PC-9 (cell line): ENCODE measurements around the gene CYTH3. TPM values are rescaled to one million over a fixed set of nuclear protein-coding genes. Genes with fewer than 3 reads are reported as not detected.
"Not testable (repeated sequence)": the region's sequence is repeated elsewhere in the genome, so short reads cannot be mapped to it uniquely, and the experiment has no call there.

Source experiments
- BruUV-seq: library from RNA; stranded (reverse); fragments of 400-500 nt; replicated peaks from 2 replicates; lab custom pipeline; 2021; lab: Mats Ljungman, UMichigan
- CTCF ChIA-PET: fragments of 300-600 bp; sonication (Branson Sonifier 250); formaldehyde crosslinking; loops from one replicate; lab custom pipeline; 2022; ENCODE audit warnings: antibody characterized with exemption; lab: Charles Lee
- POLR2A ChIA-PET: fragments of 300-600 bp; sonication (Branson Sonifier 250); formaldehyde crosslinking; loops from one replicate; lab custom pipeline; 2022; ENCODE audit warnings: antibody characterized with exemption; ENCODE audit not compliant: unreplicated experiment; lab: Charles Lee
- DNase-seq, 2 experiments: peaks; one replicate each; pipeline versions ENCODE4 v3.0.0 to v3.0.0-alpha.2; 2015 to 2022; ENCODE audit warnings: mixed read lengths in 1 of 2
- H2AFZ ChIP-seq: fragments of 200-600 bp; sonication (generic); 2 replicates; pipeline ENCODE4 v1.8.1; 2017; ENCODE audit warnings: antibody characterized with exemption
- H3F3A ChIP-seq: fragments of 200-600 bp; sonication (generic); 2 replicates; pipeline ENCODE4 v1.8.1; 2017; ENCODE audit warnings: antibody characterized with exemption, mild to moderate bottlenecking, low read depth; ENCODE audit not compliant: insufficient read depth
- H3K27ac ChIP-seq: fragments of 200-600 bp; sonication (generic); 2 replicates; pipeline ENCODE4 v1.6.1; 2016; ENCODE audit warnings: mixed run types
- H3K27me3 ChIP-seq: fragments of 200-600 bp; sonication (generic); 2 replicates; pipeline ENCODE4 v1.6.1; 2016; ENCODE audit warnings: low read depth, mixed run types; ENCODE audit not compliant: insufficient read depth
- H3K36me3 ChIP-seq: fragments of 200-600 bp; sonication (generic); 2 replicates; pipeline ENCODE4 v1.6.1; 2016; ENCODE audit warnings: low read depth, mixed run types
- H3K4me1 ChIP-seq: fragments of 200-600 bp; sonication (generic); replicated peaks from 2 replicates; pipeline ENCODE4 v1.6.1; 2016; ENCODE audit warnings: mixed run types; ENCODE audit not compliant: insufficient read depth
- H3K4me2 ChIP-seq: fragments of 200-600 bp; sonication (generic); 2 replicates; pipeline ENCODE4 v1.6.1; 2017; ENCODE audit warnings: mixed run types
- H3K4me3 ChIP-seq: fragments of 200-600 bp; sonication (generic); 2 replicates; pipeline ENCODE4 v1.6.1; 2016; ENCODE audit warnings: mixed run types
- H3K79me2 ChIP-seq: fragments of 200-600 bp; sonication (generic); 2 replicates; pipeline ENCODE4 v1.6.1; 2017; ENCODE audit warnings: low read depth, mixed run types
- H3K9me2 ChIP-seq: fragments of 200-600 bp; sonication (generic); 2 replicates; pipeline ENCODE4 v1.8.1; 2017; ENCODE audit warnings: mild to moderate bottlenecking; ENCODE audit not compliant: insufficient read depth
- H3K9me3 ChIP-seq: fragments of 200-600 bp; sonication (generic); 2 replicates; pipeline ENCODE4 v1.8.1; 2016; ENCODE audit warnings: low read depth; ENCODE audit not compliant: insufficient read depth
- H4K20me1 ChIP-seq: fragments of 200-600 bp; sonication (generic); 2 replicates; pipeline ENCODE4 v1.8.1; 2017; ENCODE audit not compliant: insufficient read depth
- EZH2 ChIP-seq: fragments of 200-600 bp; sonication (generic); IDR thresholded peaks from 2 replicates; pipeline ENCODE4 v1.8.0; 2017; ENCODE audit warnings: antibody characterized with exemption, low read depth
- intact Hi-C: fragments of 100-400 bp; cut with micrococcal nuclease; formaldehyde crosslinking; loops from one replicate; pipeline ENCODE4 v1.10.0; 2022; ENCODE audit not compliant: unreplicated experiment
- total RNA-seq: library from RNA; stranded (reverse); gene quantifications from 2 replicates; pipeline ENCODE4 v1.2.3, GENCODE V29; 2021
- TF ChIP-seq, protein P1 (sequence below): fragments of 200-600 bp; sonication (generic); conservative IDR thresholded peaks from 2 replicates; pipeline ENCODE4 v1.6.1; 2017; ENCODE audit warnings: mixed run types, antibody characterized with exemption, mild to moderate bottlenecking, moderate library complexity

CYTH3 gene
- total RNA-seq, 1 experiment from 2014 or later: 84.4 TPM

- BruUV-seq: no TSS peak
- Histone ChIP-seq H3K4me3 (no peak overlapping the region; the same call in 1 of the 2 replicates), H3K27ac (peak overlapping the region; percentile 100), H3K9me2 (no peaks in the 10 kb centered on the region), H4K20me1 (no peaks in the 10 kb centered on the region), H3F3A (peaks cover 47% of the 10 kb centered on the region), H3K4me1 (peaks cover 35% of the 10 kb centered on the region), H3K27me3 (no peaks in the 10 kb centered on the region), H2AFZ (no peak overlapping the region), H3K79me2 (no peaks in the 10 kb centered on the region), H3K9me3 (no peaks in the 10 kb centered on the region), H3K36me3 (no peaks in the 10 kb centered on the region), H3K4me2 (peak overlapping the region; percentile 83)
- intact Hi-C loops: loop anchor here (5.0 kb wide), 1 partner anchor 163 kb away; the partner anchor contains the start of gene DAGLB
- POLR2A ChIA-PET: interaction anchor here (0.5 to 1.5 kb wide), 4 partner anchors 13 to 1281 kb away, joined by 3 to 11 read pairs (median 4); no protein-coding TSS in a partner anchor
- peak; percentile 59 to 85 for DNase-seq
- no peak for TF ChIP-seq EZH2
- TF ChIP-seq, protein P1, sequence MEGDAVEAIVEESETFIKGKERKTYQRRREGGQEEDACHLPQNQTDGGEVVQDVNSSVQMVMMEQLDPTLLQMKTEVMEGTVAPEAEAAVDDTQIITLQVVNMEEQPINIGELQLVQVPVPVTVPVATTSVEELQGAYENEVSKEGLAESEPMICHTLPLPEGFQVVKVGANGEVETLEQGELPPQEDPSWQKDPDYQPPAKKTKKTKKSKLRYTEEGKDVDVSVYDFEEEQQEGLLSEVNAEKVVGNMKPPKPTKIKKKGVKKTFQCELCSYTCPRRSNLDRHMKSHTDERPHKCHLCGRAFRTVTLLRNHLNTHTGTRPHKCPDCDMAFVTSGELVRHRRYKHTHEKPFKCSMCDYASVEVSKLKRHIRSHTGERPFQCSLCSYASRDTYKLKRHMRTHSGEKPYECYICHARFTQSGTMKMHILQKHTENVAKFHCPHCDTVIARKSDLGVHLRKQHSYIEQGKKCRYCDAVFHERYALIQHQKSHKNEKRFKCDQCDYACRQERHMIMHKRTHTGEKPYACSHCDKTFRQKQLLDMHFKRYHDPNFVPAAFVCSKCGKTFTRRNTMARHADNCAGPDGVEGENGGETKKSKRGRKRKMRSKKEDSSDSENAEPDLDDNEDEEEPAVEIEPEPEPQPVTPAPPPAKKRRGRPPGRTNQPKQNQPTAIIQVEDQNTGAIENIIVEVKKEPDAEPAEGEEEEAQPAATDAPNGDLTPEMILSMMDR: no peak
- CTCF ChIA-PET: no interaction called here
Observed at GRCh38 chr7:6284055-6284400, 11.6 kb upstream of the CYTH3 start.

DNA sequence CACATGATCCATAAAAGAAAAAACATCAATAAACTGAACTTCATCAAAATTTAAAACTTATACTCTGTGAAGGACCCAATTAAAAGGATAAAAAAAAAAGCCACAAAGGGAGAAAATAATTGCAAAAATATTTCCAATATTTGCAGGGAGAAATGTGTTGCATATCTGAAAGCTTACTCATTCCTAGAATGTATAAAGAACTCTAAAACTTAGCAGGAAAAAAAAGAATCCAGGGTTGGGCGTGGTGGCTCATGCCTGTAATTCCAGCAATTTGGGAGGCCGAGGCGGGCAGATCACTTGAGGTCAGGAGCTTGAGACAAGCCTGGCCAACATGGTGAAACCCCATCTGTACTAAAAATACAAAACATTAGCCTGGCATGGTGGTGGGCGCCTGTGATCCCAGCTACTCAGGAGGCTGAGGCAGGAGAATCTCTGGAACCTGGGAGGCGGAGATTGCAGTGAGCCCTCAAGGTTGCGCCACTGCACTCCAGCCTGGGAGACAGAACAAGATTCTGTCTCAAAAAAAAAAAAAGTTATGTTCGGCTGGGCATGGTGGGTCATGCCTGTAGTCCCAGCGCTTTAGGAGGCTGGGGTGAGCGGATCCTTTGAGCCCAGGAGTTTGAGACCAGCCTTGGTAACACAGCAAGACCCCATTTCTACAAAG, 11.1 kb upstream of the CYTH3 start:
- H3K79me2 ChIP-seq, CTCF ChIA-PET: not testable (repeated sequence)

DNA sequence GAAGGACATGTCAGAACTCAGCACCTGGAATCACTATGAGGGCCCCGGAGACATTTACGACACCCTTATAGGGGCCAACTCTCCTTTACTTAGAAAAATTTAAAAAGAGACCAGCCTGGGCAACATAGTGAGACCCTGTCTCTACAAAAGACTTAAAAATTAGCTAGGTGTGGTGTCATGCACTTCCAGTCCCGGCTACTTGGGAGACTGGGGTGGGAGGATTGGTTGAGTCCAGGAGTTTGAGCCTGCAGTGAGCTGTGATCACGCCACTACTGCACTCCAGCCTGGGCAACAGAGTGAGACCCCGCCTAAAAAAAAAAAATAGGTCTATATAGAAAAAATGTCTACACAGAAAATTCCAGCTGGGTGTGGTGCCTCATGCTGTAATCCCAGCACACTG, 7.5 kb upstream of the CYTH3 start:
- BruUV-seq: no TSS peak
- Histone ChIP-seq H3K4me2 (no peak overlapping the region), H3K79me2 (no peaks in the 10 kb centered on the region), H3K36me3 (no peaks in the 10 kb centered on the region), H2AFZ (no peak overlapping the region), H3F3A (peaks cover 35% of the 10 kb centered on the region), H3K9me2 (no peaks in the 10 kb centered on the region), H3K27me3 (no peaks in the 10 kb centered on the region), H3K4me3 (no peak overlapping the region), H4K20me1 (no peaks in the 10 kb centered on the region), H3K9me3 (no peaks in the 10 kb centered on the region), H3K27ac (no peak overlapping the region), H3K4me1 (peaks cover 39% of the 10 kb centered on the region)
- ChIA-PET POLR2A (interaction anchor here (0.6 to 0.7 kb wide), 2 partner anchors 28 to 588 kb away, joined by 3 to 6 read pairs; no protein-coding TSS in a partner anchor), CTCF (no interaction called here)
- DNase-seq: no peak
- intact Hi-C loops: loop anchor here (5.0 kb wide), 1 partner anchor 167 kb away; the partner anchor contains the start of gene DAGLB
- TF ChIP-seq EZH2: no peak
- TF ChIP-seq, protein P1: no peak

More for the DNA sequence above, 11.1 kb upstream of the CYTH3 start:
- DNase-seq: peak; percentile 90 to 93
- Histone ChIP-seq H3F3A (peaks cover 47% of the 10 kb centered on the region), H3K4me2 (peak overlapping the region; percentile 83), H3K4me1 (peaks cover 35% of the 10 kb centered on the region), H3K4me3 (peak overlapping the region; percentile 48; the same call in 1 of the 2 replicates), H3K27ac (peak overlapping the region; percentile 100), H2AFZ (peak overlapping the region; percentile 53; the same call in 1 of the 2 replicates)
- not testable (repeated sequence) for H3K9me2 ChIP-seq, H4K20me1 ChIP-seq, H3K27me3 ChIP-seq, H3K9me3 ChIP-seq, H3K36me3 ChIP-seq
- POLR2A ChIA-PET: interaction anchor here (0.5 to 1.5 kb wide), 8 partner anchors 13 to 1281 kb away, joined by 3 to 14 read pairs (median 5); no protein-coding TSS in a partner anchor
- TSS peak; percentile 27 for BruUV-seq
- intact Hi-C loops: loop anchor here (1.0 to 5.0 kb wide), 3 partner anchors 23 to 164 kb away; partner anchors contain the start of gene DAGLB
